GM19395 (cell line): ENCODE results near the gene ROPN1B.
"Not testable (repeated sequence)": the region's sequence is repeated elsewhere in the genome, so short reads cannot be mapped to it uniquely, and the experiment has no call there.

Experiments used
- ATAC-seq: cut with Tn5 transposase; IDR thresholded peaks from one replicate; pipeline ENCODE4 v1.9.1; 2021; ENCODE audit warnings: mild to moderate bottlenecking, moderate library complexity; ENCODE audit not compliant: unreplicated experiment

The ROPN1B gene

GRCh38 chr3:125957674-125958510, 11.1 kb upstream of the ROPN1B start:
- no peak for ATAC-seq

GRCh38 chr3:125958511-125959316, 10.3 kb upstream of the ROPN1B start:
- ATAC-seq, result no peak

- no peak for ATAC-seq
These were observed 9.5 kb upstream of the ROPN1B start for GRCh38 chr3:125959317-125960065.

- no peak for ATAC-seq
These were observed 8.9 kb upstream of the ROPN1B start for GRCh38 chr3:125960066-125960424.

- no peak for ATAC-seq
These were observed 8.3 kb upstream of the ROPN1B start for GRCh38 chr3:125960456-125961288.

GRCh38 chr3:125961289-125961589, 7.7 kb upstream of the ROPN1B start:
- no peak for ATAC-seq

- ATAC-seq, result not testable (repeated sequence)
These were observed 5.1 kb upstream of the ROPN1B start for GRCh38 chr3:125963834-125964233.

GRCh38 chr3:125965505-125965904, 3.5 kb upstream of the ROPN1B start:
- no peak for ATAC-seq

GRCh38 chr3:125967156-125967555, 1.8 kb upstream of the ROPN1B start:
- no peak for ATAC-seq

- not testable (repeated sequence) for ATAC-seq
These were observed 857 bp upstream of the ROPN1B start for GRCh38 chr3:125968121-125968520.

- ATAC-seq, result peak; percentile 63
These were observed 3.3 kb downstream of the ROPN1B start for GRCh38 chr3:125971997-125972944.

- ATAC-seq, result not testable (repeated sequence)
These were observed 6.4 kb downstream of the ROPN1B start for GRCh38 chr3:125975245-125976002.

GRCh38 chr3:125976003-125976390, 7.0 kb downstream of the ROPN1B start:
- not testable (repeated sequence) for ATAC-seq

- not testable (repeated sequence) for ATAC-seq
These were observed 8.1 kb downstream of the ROPN1B start for GRCh38 chr3:125977104-125977503.

- ATAC-seq, result not testable (repeated sequence)
These were observed 16.0 kb downstream of the ROPN1B start for GRCh38 chr3:125984951-125985350.

- ATAC-seq, result peak; percentile 70
These were observed 21.4 kb downstream of the ROPN1B start for GRCh38 chr3:125990253-125990970.

GRCh38 chr3:125996751-125997150, 27.8 kb downstream of the ROPN1B start:
- not testable (repeated sequence) for ATAC-seq

GRCh38 chr3:126002189-126002588, 33.2 kb downstream of the ROPN1B start:
- ATAC-seq, result no peak
